Prostate gland (tissue), 2 donors: ENCODE data around the gene ZFAND3.

Source experiments
- POLR2A ChIP-seq: fragments of 450-650 bp; IDR thresholded peaks from one replicate; pipeline ENCODE4 v1.6.1; 2016; ENCODE audit warnings: antibody characterized with exemption, mild to moderate bottlenecking
- POLR2AphosphoS5 ChIP-seq: sonication (generic); formaldehyde crosslinking; IDR thresholded peaks from one replicate; pipeline ENCODE4 v1.6.1; 2017; ENCODE audit warnings: antibody characterized with exemption
- TF ChIP-seq, protein P1 (sequence below), 4 experiments: fragments of 200-600 bp in 2 of 4; fragments of 450-650 bp in 2 of 4; sonication (generic) in 2 of 4; IDR thresholded peaks; 1 replicate in 3 of 4; 2 replicates in 1 of 4; pipeline ENCODE4 v1.5.1; 2016 to 2019; ENCODE audit warnings: antibody characterized with exemption in 4 of 4, mild to moderate bottlenecking in 2 of 4, moderate library complexity in 2 of 4

- TF ChIP-seq, protein P1, sequence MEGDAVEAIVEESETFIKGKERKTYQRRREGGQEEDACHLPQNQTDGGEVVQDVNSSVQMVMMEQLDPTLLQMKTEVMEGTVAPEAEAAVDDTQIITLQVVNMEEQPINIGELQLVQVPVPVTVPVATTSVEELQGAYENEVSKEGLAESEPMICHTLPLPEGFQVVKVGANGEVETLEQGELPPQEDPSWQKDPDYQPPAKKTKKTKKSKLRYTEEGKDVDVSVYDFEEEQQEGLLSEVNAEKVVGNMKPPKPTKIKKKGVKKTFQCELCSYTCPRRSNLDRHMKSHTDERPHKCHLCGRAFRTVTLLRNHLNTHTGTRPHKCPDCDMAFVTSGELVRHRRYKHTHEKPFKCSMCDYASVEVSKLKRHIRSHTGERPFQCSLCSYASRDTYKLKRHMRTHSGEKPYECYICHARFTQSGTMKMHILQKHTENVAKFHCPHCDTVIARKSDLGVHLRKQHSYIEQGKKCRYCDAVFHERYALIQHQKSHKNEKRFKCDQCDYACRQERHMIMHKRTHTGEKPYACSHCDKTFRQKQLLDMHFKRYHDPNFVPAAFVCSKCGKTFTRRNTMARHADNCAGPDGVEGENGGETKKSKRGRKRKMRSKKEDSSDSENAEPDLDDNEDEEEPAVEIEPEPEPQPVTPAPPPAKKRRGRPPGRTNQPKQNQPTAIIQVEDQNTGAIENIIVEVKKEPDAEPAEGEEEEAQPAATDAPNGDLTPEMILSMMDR (IDR thresholded peaks at IDR 0.05) = no peak
- no peak for TF ChIP-seq POLR2AphosphoS5
- no peak for TF ChIP-seq POLR2A
These were observed 122.3 kb downstream of the ZFAND3 start for GRCh38 chr6:37941871-37942270.
